PC-9 (cell line): ENCODE data around the gene XKR8. TPM values are rescaled to one million over a fixed set of nuclear protein-coding genes. Genes with fewer than 3 reads are reported as not detected.

Experiments
- BruUV-seq: library from RNA; stranded (reverse); fragments of 400-500 nt; replicated peaks from 2 replicates; lab custom pipeline; 2021; lab: Mats Ljungman, UMichigan
- CTCF ChIA-PET: fragments of 300-600 bp; sonication (Branson Sonifier 250); formaldehyde crosslinking; loops from one replicate; lab custom pipeline; 2022; ENCODE audit warnings: antibody characterized with exemption; lab: Charles Lee
- POLR2A ChIA-PET: fragments of 300-600 bp; sonication (Branson Sonifier 250); formaldehyde crosslinking; loops from one replicate; lab custom pipeline; 2022; ENCODE audit warnings: antibody characterized with exemption; ENCODE audit not compliant: unreplicated experiment; lab: Charles Lee
- DNase-seq, 2 experiments: peaks; one replicate each; pipeline versions ENCODE4 v3.0.0 to v3.0.0-alpha.2; 2015 to 2022; ENCODE audit warnings: mixed read lengths in 1 of 2
- H2AFZ ChIP-seq: fragments of 200-600 bp; sonication (generic); 2 replicates; pipeline ENCODE4 v1.8.1; 2017; ENCODE audit warnings: antibody characterized with exemption
- H3F3A ChIP-seq: fragments of 200-600 bp; sonication (generic); 2 replicates; pipeline ENCODE4 v1.8.1; 2017; ENCODE audit warnings: antibody characterized with exemption, mild to moderate bottlenecking, low read depth; ENCODE audit not compliant: insufficient read depth
- H3K27ac ChIP-seq: fragments of 200-600 bp; sonication (generic); 2 replicates; pipeline ENCODE4 v1.6.1; 2016; ENCODE audit warnings: mixed run types
- H3K27me3 ChIP-seq: fragments of 200-600 bp; sonication (generic); 2 replicates; pipeline ENCODE4 v1.6.1; 2016; ENCODE audit warnings: low read depth, mixed run types; ENCODE audit not compliant: insufficient read depth
- H3K36me3 ChIP-seq: fragments of 200-600 bp; sonication (generic); 2 replicates; pipeline ENCODE4 v1.6.1; 2016; ENCODE audit warnings: low read depth, mixed run types
- H3K4me1 ChIP-seq: fragments of 200-600 bp; sonication (generic); replicated peaks from 2 replicates; pipeline ENCODE4 v1.6.1; 2016; ENCODE audit warnings: mixed run types; ENCODE audit not compliant: insufficient read depth
- H3K4me2 ChIP-seq: fragments of 200-600 bp; sonication (generic); 2 replicates; pipeline ENCODE4 v1.6.1; 2017; ENCODE audit warnings: mixed run types
- H3K4me3 ChIP-seq: fragments of 200-600 bp; sonication (generic); 2 replicates; pipeline ENCODE4 v1.6.1; 2016; ENCODE audit warnings: mixed run types
- H3K79me2 ChIP-seq: fragments of 200-600 bp; sonication (generic); 2 replicates; pipeline ENCODE4 v1.6.1; 2017; ENCODE audit warnings: low read depth, mixed run types
- H3K9me2 ChIP-seq: fragments of 200-600 bp; sonication (generic); 2 replicates; pipeline ENCODE4 v1.8.1; 2017; ENCODE audit warnings: mild to moderate bottlenecking; ENCODE audit not compliant: insufficient read depth
- H3K9me3 ChIP-seq: fragments of 200-600 bp; sonication (generic); 2 replicates; pipeline ENCODE4 v1.8.1; 2016; ENCODE audit warnings: low read depth; ENCODE audit not compliant: insufficient read depth
- H4K20me1 ChIP-seq: fragments of 200-600 bp; sonication (generic); 2 replicates; pipeline ENCODE4 v1.8.1; 2017; ENCODE audit not compliant: insufficient read depth
- EZH2 ChIP-seq: fragments of 200-600 bp; sonication (generic); IDR thresholded peaks from 2 replicates; pipeline ENCODE4 v1.8.0; 2017; ENCODE audit warnings: antibody characterized with exemption, low read depth
- intact Hi-C: fragments of 100-400 bp; cut with micrococcal nuclease; formaldehyde crosslinking; loops from one replicate; pipeline ENCODE4 v1.10.0; 2022; ENCODE audit not compliant: unreplicated experiment
- total RNA-seq: library from RNA; stranded (reverse); gene quantifications from 2 replicates; pipeline ENCODE4 v1.2.3, GENCODE V29; 2021
- TF ChIP-seq, protein P1 (sequence below): fragments of 200-600 bp; sonication (generic); conservative IDR thresholded peaks from 2 replicates; pipeline ENCODE4 v1.6.1; 2017; ENCODE audit warnings: mixed run types, antibody characterized with exemption, mild to moderate bottlenecking, moderate library complexity

The XKR8 gene
- total RNA-seq, 1 experiment from 2014 or later = 5.7 TPM

- no peaks in the 10 kb centered on the region for H3K9me2 ChIP-seq
- H2AFZ ChIP-seq = no peak overlapping the region
- TF ChIP-seq, protein P1, sequence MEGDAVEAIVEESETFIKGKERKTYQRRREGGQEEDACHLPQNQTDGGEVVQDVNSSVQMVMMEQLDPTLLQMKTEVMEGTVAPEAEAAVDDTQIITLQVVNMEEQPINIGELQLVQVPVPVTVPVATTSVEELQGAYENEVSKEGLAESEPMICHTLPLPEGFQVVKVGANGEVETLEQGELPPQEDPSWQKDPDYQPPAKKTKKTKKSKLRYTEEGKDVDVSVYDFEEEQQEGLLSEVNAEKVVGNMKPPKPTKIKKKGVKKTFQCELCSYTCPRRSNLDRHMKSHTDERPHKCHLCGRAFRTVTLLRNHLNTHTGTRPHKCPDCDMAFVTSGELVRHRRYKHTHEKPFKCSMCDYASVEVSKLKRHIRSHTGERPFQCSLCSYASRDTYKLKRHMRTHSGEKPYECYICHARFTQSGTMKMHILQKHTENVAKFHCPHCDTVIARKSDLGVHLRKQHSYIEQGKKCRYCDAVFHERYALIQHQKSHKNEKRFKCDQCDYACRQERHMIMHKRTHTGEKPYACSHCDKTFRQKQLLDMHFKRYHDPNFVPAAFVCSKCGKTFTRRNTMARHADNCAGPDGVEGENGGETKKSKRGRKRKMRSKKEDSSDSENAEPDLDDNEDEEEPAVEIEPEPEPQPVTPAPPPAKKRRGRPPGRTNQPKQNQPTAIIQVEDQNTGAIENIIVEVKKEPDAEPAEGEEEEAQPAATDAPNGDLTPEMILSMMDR = no peak
- TF ChIP-seq EZH2 = no peak
- no peak overlapping the region for H3K4me2 ChIP-seq
- no peak overlapping the region for H3K27ac ChIP-seq
- H3K27me3 ChIP-seq = no peaks in the 10 kb centered on the region
- no peak overlapping the region for H3K4me3 ChIP-seq
- H3K9me3 ChIP-seq = no peaks in the 10 kb centered on the region
- H3K4me1 ChIP-seq = no peaks in the 10 kb centered on the region
- no peaks in the 10 kb centered on the region for H3F3A ChIP-seq
- ChIA-PET POLR2A (interaction anchor here (0.6 kb wide), 2 partner anchors 219 to 831 kb away, joined by 3 to 4 read pairs; no protein-coding TSS in a partner anchor), CTCF (no interaction called here)
- intact Hi-C loops = no loop called here
- no peaks in the 10 kb centered on the region for H3K36me3 ChIP-seq
- DNase-seq = no peak
- no peaks in the 10 kb centered on the region for H4K20me1 ChIP-seq
- no TSS peak for BruUV-seq
- H3K79me2 ChIP-seq = no peaks in the 10 kb centered on the region
Measured at GRCh38 chr1:27951396-27951795, 8.4 kb upstream of the XKR8 start.

GRCh38 chr1:27952147-27952546 is 7.6 kb upstream of the XKR8 start:
- Histone ChIP-seq H4K20me1 (no peaks in the 10 kb centered on the region), H3K36me3 (no peaks in the 10 kb centered on the region), H3K4me2 (no peak overlapping the region), H3F3A (no peaks in the 10 kb centered on the region), H3K9me3 (no peaks in the 10 kb centered on the region), H3K27me3 (no peaks in the 10 kb centered on the region), H3K27ac (no peak overlapping the region), H3K4me3 (no peak overlapping the region), H3K79me2 (no peaks in the 10 kb centered on the region), H3K9me2 (no peaks in the 10 kb centered on the region), H3K4me1 (no peaks in the 10 kb centered on the region), H2AFZ (no peak overlapping the region)
- intact Hi-C loops = no loop called here
- BruUV-seq = no TSS peak
- ChIA-PET POLR2A (interaction anchor here (0.6 kb wide), 1 partner anchor 830 kb away, joined by 4 read pairs; no protein-coding TSS in a partner anchor), CTCF (no interaction called here)
- no peak for DNase-seq
- TF ChIP-seq, protein P1 = no peak
- no peak for TF ChIP-seq EZH2

DNA sequence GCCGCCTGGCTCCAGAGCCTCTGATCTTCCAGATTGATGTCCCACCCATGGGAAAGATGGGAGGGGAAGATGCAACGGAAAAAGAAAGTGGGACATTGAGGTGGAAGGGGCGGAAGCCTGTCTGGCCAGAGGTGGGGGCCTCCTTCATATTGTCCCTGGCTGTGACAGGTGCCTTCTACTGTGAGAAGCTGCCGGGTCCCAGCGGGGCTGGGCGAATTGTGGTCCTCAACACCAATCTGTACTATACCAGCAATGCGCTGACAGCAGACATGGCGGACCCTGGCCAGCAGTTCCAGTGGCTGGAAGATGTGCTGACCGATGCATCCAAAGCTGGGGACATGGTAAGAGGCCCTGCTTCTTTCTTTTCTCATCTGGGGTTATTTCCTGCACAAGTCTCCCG is 5.6 kb upstream of the XKR8 start:
- Histone ChIP-seq H3K79me2 (no peaks in the 10 kb centered on the region), H3K4me3 (no peak overlapping the region), H3K27me3 (no peaks in the 10 kb centered on the region), H4K20me1 (no peaks in the 10 kb centered on the region), H3K27ac (no peak overlapping the region), H3K4me1 (no peaks in the 10 kb centered on the region), H3K36me3 (no peaks in the 10 kb centered on the region), H3K4me2 (no peak overlapping the region), H3K9me3 (no peaks in the 10 kb centered on the region), H2AFZ (no peak overlapping the region), H3K9me2 (no peaks in the 10 kb centered on the region), H3F3A (peaks cover 6% of the 10 kb centered on the region; the same call in 1 of the 2 replicates)
- no peak for DNase-seq
- ChIA-PET CTCF (no interaction called here), POLR2A (no interaction called here)
- no peak for TF ChIP-seq EZH2
- TF ChIP-seq, protein P1 = no peak
- no TSS peak for BruUV-seq
- intact Hi-C loops = no loop called here
